GM19455 (cell line): ENCODE results near the gene RBM44.
"Not testable (repeated sequence)": the region's sequence is repeated elsewhere in the genome, so short reads cannot be mapped to it uniquely, and the experiment has no call there.

Source experiments
- ATAC-seq: cut with Tn5 transposase; IDR thresholded peaks from one replicate; pipeline ENCODE4 v1.9.1; 2021; ENCODE audit not compliant: unreplicated experiment

RBM44 gene

GRCh38 chr2:237848940-237849339 is 50.4 kb downstream of the RBM44 start:
- not testable (repeated sequence) for ATAC-seq

- no peak for ATAC-seq
These were observed 55.7 kb downstream of the RBM44 start for GRCh38 chr2:237854295-237854694.

GRCh38 chr2:237857791-237858190 is 59.2 kb downstream of the RBM44 start:
- no peak for ATAC-seq

GRCh38 chr2:237858294-237859081 is 59.9 kb downstream of the RBM44 start:
- no peak for ATAC-seq

- no peak for ATAC-seq
These were observed 60.5 kb downstream of the RBM44 start for GRCh38 chr2:237859082-237859433.

DNA sequence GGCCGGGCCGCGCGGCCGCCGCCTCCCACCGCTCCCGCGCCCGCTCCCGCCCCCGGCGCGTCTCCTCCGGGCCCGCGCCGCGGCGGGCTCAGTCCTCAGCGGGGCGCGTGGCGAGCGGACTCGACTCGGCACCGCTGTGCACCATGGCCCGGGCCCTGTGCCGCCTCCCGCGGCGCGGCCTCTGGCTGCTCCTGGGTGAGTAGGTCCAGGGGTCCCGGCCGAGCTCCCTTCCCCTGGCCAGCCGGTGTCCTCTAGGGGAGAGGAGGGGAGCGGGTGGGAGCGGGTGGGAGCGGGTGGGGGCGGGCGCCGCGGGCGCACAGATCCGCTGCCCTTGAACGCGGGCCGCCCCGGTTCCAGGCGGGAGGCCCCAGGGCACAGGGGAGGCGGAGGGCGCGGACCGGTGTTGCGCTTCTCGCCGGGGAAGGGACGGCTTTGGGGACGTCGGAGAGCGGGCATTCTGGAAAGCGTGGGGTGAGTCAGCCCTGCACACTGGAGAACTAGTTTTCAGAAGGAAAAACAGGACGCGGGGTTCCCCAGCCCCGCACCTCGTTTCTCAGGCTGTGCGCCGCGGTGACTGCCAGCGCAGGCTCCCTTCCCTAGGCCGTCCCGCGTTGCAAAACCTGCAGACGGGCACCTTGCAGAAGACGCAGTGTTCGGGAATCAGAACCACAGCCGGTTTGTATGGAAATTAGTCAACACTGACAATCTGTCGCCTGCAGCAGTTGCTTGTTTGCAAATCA is 61.1 kb downstream of the RBM44 start, which contains the start of gene RAMP1:
TSS of gene RAMP1 (plus strand) at position 91 of the 740 bp plus-strand sequence. CDS start at position 144, 53 bp downstream.
- ATAC-seq = no peak

GRCh38 chr2:237860273-237860935 is 61.8 kb downstream of the RBM44 start:
- no peak for ATAC-seq

DNA sequence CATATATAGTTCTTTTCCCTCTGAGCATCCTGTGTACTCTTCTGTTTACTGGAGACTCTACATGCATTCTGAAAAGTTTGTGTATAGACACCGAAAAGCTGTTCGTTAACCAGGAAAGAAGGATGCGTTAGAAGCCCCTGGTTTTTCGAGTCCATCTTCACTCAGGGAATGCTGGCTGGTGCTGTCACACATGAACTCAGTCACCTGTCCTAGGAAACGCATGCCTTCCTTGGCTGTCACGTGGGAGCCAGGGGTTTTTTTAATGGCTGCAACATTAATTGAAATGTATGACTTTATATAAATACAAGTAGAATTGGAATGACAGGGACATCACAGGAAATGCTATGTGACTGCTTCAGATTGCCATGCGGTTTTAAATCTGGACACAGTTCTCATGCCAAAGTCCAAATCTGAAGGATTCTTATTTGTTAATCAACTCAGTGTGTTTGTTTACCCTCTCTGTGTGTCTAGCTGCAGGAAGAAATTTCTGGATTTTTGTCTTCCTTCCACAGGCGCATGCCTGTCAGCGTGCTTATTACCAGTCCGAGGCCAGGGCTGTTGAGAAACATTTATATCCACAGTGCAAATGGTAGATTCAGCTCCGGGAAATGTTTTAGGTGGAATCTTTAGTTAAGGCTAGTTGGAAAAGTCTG is 63.4 kb downstream of the RBM44 start:
- ATAC-seq = no peak

GRCh38 chr2:237862528-237862895 is 63.9 kb downstream of the RBM44 start:
- ATAC-seq = no peak

- ATAC-seq = no peak
These were observed 64.5 kb downstream of the RBM44 start for GRCh38 chr2:237863102-237863511.

GRCh38 chr2:237863689-237864443 is 65.3 kb downstream of the RBM44 start:
- no peak for ATAC-seq

- no peak for ATAC-seq
These were observed 65.9 kb downstream of the RBM44 start for GRCh38 chr2:237864444-237864931.

GRCh38 chr2:237864940-237865622 is 66.5 kb downstream of the RBM44 start:
- no peak for ATAC-seq

DNA sequence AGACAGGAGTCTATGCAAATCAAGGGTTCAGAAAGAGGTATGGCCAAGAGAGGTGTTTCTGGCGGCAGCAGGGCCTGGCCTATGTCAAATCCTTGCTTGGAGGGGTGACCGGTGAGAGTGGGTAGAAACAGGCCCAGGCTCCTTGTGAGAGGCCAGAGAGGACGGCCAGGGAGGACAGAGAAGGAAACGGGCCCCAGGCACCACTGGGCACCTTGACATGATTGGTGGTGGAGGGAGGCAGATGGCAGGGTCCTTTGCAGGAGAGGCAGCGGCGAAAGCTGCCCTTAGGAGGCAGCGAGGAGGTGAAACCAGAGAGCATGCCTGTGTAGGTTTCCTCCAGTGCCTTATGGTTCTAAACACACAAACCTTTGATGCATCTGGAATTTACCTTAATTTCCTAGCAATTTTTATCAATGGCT is 67.1 kb downstream of the RBM44 start:
- ATAC-seq = no peak

DNA sequence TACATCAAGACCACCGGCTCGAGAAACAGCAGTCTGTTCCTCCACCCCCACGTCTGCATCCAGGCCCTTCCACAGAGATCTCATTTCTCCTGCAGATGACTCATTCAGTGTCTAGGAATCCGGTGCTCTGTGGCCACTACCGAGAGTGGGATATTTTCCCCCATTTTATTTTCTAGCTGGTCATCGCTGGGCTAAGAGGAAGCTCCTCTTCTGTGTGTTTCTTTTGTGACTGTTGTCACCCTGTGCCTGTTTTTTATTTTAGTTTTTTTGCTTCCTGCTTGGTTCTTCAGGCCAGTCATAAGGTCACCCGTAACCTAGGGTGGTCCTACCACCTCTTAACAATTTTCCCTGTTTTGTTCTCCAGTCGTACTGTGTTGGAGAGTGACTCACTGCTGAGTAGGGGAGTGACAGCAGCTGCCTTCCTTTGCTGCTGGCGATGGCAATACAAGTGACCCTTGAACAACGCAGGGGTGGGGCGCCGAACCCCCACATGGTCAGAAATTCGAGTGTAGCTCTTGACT is 67.6 kb downstream of the RBM44 start:
- no peak for ATAC-seq

GRCh38 chr2:237867465-237867864 is 68.9 kb downstream of the RBM44 start:
- ATAC-seq = no peak

DNA sequence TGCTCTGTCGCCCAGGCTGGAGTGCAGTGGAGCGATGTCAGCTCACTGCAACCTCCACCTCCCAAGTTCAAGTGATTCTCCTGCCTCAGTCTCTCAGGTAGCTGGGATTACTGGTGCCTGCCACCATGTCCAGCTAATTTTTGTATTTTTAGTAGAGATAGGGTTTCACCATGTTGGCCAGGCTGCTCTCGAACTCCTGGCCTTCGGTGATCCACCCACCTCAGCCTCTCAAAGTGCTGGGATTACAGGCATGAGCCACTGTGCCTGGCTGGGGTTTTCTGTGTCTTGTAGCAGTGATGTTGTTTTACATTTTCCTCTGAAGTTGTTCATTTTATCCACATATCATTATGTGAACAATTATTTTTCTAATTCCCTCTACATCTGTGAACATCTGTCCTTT is 69.5 kb downstream of the RBM44 start:
- ATAC-seq = not testable (repeated sequence)

DNA sequence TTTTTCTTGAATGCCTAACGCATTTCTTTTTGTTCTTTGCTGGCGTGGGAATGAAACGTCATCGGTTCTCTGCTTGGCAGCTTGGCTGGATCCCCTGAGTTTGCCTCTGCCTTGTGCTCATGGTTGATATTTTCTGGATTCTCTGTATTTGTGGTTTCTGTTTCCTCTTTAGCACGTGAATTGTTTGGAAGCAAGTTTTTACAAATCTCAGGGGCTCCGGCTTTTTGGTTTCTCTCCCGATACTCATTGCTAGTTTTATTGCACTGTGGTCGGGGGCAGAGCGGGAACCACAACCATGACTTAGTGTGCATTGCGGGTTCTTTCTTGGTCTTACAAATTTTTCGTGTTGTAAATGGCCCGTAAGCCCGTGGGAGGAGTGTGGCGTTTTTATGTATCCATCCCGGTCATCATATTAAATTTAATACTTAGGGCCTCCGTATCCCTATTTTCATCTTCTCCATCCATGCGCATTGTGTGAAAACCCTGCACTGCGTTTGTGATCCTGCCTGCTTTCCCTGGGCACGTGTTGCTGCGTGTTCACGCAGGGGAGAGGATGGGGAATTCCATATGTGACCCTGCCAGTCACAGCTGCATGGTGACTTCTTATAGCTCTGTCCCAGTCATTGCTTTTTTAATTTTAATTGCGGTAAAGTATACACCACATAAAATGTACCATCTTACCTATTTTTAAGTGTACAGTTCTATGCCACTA is 70.2 kb downstream of the RBM44 start:
- no peak for ATAC-seq
